ENCODE results near the gene ADGRL2.

ADGRL2 gene

DNA sequence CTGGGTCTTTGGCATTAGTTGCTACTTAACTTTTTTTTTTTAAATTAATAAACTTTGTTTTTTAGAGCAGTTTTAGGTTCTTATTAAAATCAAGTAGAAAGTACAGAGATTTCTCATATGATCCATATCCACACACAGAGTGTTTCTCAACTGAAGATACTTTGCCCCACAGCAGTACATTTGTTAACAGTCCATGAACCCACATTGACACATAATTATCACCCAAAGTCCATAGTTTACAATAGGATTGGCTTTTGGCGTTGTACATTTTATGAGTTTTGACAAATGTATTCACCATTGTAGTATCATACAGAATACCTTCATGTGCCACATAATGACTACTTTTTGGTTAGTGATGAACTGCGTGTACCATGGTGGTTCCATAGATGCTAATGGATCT, 106.8 kb downstream of the ADGRL2 start:
- DNase-seq (ENCODE audit: low read depth, low spot score) = no peak

DNA sequence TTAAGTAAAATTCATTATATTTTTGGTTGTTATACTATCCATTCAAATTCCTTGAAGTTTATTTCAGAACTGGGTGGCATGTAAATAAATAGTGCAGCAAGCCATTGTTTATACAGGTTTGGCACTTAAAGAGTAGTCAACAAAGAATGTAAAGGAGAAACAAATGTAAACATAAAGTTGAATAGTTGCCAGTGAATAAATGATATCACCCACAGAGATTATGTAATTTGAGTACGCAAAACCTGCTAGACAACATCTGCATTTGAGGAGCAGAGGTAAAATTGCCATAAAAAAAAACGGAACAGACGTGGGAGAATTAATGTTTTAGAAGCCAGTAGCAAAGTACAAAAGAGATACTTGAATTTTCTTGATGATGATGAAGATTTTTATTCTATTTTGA, 111.6 kb downstream of the ADGRL2 start:
- no peak for DNase-seq (ENCODE audit: low read depth, low spot score)

DNA sequence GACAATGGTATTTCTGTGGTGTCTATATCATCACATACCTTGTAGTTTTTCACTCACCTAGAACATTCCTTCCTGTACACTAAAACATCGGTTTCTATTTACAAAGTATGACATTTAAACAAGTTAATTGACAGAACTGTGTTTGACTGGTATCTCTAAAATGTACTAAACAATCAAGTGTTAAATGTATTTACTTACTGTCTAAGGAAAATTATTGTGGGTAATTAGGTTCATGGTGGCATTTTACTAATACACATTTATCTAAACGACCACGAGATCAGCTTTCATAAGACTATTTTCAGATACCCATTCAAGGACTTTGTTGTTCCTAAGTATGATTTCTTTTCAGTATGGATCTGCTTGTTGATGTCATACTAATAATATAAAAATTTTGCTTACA, 115.2 kb downstream of the ADGRL2 start:
- no peak for DNase-seq (ENCODE audit: low read depth, low spot score)

DNA sequence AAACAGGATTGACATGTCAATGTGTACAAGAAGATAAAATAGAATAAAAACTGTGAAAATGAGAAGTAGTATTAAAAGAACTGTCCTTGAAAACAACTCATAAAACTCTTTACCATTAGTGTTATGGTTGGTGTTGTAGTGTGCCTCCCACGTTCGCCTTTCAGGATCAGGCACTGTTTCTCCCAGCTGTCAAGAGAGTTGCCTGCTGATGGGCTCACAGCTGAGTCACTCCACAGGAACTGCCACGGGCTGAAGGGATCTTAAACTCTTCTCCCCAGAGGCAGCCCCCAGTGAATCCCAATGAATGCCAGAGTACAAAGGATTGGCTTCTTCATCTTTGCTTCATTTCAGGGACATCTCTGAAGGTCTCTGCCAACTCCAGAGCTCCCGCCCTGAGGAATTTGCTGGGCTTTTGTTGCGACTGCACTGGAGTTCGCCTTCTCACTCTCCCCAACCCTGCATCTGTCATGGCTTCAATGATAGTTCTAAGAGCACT, 119.6 kb downstream of the ADGRL2 start:
- no peak for DNase-seq (ENCODE audit: low read depth, low spot score)

DNA sequence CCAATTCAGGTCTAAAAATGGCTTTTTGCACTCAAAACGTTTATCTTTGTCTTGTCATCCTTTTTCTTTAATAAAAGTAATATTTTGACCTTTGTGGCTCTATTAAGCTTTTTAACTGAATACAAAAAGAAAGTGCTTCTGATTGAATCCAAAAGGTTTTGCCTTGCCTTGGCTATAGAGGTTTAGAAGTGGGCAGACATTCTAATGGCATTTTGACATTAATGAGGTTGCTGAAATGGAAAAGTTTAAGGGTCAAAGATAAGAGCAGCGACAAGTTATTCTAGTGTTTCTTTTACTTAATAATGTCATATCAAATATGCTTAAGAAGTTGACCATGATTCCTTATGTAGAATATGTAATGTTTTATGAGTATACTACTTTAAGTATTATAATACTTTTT, 120.2 kb downstream of the ADGRL2 start:
- no peak for DNase-seq (ENCODE audit: low read depth, low spot score)

DNA sequence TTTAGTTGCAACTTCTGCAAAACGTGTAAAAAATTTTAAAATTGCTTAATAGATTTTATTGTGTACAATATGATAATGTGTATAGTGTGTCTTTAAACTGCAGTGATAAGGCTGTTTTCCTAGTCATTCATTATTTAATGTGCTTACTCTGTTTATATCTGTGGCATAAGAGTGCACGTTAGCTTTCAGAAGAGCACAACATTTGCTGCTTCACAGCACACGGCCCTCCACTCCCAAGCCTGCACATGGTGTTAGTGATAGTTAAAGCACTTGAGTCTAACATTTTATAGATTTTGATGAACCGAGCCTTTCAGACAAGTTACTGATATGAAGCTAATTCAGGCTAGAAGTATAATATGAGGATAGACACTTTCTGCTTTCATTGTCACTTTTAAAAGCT, 120.6 kb downstream of the ADGRL2 start:
- no peak for DNase-seq (ENCODE audit: low read depth, low spot score)

DNA sequence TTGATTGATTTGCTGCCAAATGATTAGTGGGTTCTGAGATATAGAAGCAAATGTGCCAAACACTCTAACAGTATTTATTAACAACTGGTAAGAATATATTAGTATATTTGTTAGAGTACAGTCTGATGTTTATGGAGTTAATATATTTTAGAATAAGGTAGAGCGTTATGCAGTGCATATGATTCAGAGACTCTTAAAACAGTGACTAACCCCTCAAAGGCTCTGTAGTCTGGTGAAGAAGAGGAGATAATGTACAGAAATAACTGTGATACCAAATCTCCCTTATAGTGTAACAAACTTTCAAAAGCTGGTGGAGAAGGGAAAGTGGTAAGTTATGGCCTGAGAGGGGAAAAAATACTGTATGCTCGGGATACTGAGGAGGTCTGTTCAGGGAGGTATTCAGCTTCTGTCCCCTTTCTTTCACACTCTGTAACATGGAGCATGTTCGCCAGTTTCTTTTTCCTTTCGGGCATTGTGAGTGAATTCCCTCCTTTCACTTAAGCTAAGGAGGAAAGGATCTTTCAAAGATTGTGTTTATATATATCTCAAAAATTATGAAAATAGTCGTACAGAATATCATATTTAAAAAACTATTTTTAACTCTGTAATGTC, 121.2 kb downstream of the ADGRL2 start:
- no peak for DNase-seq (ENCODE audit: low read depth, low spot score)

DNA sequence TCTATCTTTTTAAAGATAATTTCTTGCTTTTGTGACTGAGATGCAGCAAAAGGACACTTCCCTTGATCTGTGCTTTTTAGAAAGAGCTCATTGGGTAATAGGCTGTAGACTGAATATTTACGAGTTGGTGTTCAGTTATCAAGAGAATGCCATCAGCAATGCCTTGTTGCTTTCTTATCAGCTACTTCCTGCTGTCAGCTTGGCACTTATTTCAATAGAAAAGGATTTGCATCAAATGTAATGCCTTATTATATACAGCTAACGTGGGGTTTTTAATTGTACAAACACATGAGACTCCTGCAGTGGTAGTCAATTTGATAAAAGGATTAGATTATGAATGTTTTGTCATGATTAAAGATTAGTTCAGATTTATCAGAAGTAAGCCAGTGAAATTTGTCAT, 122.2 kb downstream of the ADGRL2 start:
- DNase-seq (ENCODE audit: low read depth, low spot score) = no peak

DNA sequence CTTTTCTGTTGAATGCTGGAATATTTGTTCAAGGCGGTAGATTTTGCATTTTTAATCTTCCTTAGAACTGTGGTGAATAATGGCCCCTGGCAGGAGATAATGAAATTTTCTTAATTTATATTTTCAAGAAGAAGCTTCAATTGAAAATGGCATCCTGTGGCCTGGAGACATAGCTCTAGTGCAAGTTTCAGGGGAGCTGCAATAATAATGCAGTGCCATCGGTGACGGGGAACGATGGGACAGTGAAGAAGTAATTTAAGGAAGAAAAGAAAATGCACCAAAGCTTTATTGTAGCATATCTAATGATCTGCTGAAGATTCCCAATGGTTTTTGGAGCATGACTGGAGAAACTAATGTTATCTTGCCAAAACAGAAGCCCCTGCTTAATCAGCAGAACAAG, 128.4 kb downstream of the ADGRL2 start:
- no peak for DNase-seq (ENCODE audit: low read depth, low spot score)

DNA sequence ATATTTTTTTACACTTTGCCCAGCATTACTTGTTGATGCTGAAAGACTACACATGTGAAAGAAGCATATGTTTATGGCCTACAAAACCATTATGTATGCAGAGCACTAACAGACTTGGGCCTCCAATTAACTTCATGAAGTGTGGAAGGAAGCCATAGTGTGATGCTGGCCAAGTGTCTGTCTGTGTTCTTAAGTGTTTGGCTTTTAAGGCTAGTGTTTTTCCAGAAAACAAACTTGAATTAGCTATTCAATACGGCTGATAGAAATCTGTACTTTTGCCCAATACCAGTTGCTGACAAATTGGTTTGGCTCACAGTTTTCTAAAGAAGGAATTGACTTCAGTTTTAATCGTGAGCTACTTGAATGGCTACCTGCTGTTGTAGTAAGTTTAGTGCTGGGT, 136.1 kb downstream of the ADGRL2 start:
- no peak for DNase-seq (ENCODE audit: low read depth, low spot score)

DNA sequence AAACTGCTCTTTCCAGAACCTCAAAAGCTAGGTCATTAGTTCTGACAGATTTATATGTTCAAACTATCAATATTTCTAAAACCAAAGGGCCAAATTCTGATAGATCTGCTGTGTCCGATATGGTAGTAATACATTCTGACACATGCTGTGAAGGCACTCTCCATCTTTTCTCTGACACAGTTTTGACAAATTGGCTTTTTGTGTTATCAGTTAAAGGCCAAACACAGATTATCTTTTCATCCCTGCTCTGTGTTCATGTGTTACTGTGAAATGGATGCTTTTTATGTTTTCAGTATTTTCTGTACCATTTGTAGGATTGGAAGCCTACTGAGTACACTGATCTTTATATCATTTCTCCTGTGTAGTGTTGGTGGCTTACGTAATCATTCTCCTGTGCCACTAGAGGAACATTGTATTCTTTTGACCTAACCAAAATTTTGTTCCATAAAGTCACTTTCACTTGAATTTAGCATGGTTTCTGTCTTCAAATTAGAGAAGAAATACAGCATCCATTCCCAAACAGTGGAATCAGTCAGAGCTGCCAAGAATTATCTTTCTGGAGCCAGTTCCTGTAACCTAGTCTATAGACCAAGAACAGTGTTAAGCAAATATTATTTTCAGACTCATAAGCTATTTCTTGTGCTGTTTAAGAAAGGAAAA, 137.2 kb downstream of the ADGRL2 start:
- DNase-seq (ENCODE audit: low read depth, low spot score) = no peak

DNA sequence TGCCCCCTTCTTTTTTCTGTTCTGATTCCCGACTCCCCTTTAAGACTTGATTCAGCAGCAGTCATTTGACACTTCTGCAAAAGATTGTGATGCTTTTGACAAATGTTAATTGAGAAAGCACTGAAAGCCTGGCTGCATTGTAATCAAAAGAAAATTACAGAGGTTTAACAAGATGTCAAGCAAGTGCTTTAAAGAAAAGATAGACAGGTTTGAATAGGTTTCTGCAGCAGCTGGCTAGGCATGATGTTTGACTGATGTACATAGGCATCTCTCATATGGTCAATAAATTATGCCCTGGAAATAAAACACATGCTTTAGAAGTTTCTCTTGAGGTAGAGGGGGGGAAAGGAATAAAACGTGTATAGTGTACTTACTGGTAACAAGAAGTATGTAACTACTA, 147.8 kb downstream of the ADGRL2 start:
- DNase-seq (ENCODE audit: low read depth, low spot score) = no peak

DNA sequence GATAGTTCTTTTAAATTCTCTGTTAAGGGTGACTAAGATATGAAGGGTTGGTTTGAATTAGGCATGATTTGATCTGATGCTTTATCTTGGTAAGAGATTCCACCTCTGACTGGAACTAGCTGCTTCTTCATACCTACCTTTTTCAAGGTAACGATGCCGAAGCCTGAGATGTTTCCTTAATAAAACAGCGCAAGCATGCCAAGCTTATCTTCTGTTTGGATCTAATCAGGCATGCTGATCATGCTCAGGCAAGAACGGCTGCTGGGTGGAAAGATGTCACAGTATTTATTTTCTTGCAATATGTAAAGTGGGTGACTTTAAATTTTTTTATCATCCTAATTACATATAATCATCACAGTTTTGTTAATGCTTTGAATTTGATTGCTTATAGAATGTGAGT, 148.7 kb downstream of the ADGRL2 start:
- DNase-seq (ENCODE audit: low read depth, low spot score) = no peak

DNA sequence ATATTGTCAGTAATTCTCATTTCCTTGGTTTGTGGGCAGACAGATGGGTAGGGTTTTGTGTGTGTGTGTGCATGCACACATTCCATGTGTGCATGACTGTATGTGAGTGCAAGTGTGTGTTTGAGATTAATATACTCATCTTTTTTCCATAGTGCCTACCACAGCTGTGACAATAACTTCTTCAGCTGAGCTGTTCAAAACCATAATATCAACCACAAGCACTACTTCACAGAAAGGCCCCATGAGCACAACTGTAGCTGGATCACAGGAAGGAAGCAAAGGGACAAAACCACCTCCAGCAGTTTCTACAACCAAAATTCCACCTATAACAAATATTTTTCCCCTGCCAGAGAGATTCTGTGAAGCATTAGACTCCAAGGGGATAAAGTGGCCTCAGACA, 149.3 kb downstream of the ADGRL2 start:
- DNase-seq (ENCODE audit: low read depth, low spot score) = no peak

DNA sequence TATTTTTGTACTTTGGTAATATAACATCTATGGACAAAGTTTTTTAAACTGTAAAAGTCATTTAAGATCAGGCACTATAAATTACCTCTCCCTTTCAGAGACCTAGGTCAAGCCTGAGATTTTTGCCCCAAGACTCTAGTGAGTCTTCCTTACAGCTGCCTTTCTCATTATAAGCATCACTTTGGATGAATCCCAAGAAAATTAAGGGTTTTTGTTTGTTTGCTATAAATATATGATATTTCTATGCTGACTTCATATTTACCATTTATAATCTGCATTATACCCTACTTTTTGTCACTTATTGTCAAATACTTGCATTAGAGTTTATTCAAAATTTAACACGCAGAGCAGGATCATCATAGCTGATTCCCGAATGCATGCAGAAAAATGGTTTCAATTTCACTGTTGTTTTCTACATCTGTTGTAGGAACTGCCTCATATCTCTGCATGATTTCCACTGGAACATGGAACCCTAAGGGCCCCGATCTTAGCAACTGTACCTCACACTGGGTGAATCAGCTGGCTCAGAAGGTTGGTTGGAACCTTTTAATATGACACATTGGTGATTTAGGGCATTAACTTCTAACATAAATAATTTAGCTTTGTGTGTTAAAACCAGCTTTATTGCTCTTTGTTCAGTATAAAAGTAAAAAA, 150.0 kb downstream of the ADGRL2 start:
- no peak for DNase-seq (ENCODE audit: low read depth, low spot score)

DNA sequence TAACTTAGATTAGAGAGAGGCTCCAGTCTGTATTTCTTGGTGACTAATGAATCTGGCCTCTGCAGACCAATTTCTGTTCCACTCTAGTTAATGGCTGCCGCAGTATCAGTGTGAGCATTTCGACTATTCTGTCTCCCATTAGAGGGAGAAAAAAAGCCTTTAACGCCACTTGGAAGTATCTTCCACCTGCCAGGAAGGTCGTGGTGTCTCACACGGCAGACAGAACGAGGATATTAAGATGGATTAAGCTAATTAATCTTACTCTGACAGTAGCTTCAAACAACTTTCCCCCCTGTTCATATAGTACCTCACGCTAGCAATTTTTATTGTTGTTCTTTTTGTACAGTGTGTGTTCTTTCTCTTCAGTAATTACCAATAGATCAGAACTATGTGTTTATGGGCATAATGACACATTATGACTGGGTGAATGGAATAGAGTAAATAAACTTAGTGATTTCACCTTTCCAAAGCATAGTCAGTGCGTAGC, 153.8 kb downstream of the ADGRL2 start:
- DNase-seq (ENCODE audit: low read depth, low spot score) = no peak

DNA sequence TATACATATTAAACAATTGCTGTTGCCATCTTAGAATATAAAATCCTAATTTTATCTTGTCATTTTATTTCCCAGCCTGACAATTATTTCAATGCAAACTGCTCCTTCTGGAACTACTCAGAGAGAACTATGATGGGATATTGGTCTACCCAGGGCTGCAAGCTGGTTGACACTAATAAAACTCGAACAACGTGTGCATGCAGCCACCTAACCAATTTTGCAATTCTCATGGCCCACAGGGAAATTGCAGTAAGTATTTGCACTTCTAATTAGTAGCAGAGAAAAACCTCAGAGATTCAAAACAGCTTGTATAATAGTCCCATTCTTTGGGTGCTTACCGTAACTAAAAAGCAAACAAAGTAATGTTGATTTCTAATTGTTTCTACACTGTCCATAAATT, 167.2 kb downstream of the ADGRL2 start:
- DNase-seq (ENCODE audit: low read depth, low spot score) = no peak

DNA sequence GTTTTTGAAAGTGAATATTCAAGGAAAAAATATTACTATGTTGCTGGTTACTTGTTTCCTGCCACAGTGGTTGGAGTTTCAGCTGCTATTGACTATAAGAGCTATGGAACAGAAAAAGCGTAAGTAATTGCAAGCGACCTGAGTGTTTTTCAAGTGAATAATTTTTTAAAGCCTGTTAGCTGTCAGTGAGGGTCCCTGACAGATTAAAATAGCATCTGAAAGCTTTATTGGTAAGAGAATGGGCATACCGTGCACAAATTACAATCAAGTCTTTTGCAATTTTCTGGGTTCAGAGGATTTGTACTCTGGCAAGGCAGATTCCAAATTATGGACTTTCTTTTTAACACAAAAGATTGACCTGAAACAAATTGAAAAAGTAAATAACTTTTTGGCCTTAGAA, 169.7 kb downstream of the ADGRL2 start:
- DNase-seq (ENCODE audit: low read depth, low spot score) = no peak

DNA sequence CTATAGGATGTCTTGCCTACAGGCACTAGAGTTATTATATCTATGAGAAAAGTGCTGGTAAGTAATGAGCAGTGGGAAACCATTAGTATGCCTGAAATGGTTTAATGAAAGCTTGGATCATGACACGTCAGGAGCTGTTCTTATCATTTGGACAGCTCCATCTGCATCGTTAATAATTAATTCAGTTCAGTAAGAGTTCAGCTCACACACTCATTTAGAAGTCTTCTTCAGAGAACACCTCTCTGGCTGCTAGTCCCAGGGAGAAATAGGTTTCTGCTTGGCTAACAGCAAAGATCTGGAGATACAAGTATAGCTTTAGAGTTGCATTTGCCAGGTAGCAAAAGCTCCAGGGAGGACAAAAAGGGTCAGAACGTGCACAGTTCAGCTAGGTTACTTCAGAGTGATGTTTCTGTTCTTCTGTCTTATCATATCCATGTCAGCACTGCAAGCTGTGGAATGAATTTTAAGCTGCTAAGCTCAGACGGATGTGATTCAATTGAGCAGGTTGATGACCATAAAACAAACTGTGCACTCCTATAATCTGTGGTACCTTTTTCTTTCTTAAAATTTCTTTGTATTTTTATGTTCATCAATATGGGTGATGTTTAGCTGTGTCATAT, 173.6 kb downstream of the ADGRL2 start:
- no peak for DNase-seq (ENCODE audit: low read depth, low spot score)

DNA sequence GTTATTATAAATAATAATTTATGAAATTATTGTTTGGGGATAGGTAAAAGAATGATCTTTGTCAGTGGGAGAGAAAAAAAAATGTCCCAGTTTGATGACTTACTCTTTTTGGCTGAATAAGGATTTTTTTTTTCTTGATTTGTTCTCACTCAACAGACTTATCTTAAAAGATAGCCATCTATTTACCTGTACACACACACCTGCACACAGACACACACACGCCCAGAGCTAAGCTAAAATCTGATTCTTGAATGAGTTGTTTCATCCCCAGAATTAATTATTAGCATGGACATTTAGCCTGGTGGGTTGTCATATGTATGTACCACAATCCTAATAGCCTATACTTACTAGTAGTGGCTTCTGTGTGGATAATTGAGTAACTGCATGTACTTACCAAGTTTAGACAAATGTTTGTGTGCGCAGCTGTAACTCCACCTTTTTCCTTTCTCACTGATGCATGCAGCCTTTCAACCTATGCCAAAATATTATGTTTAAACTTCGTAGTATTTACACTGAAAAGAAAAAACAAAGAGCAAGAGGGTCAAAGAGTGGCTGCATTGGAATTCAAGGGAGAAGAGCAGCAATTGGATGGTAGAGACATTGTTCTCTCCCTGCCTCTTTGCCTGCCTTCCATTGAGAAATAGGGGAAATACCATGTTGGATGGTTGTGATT, 174.3 kb downstream of the ADGRL2 start:
- no peak for DNase-seq (ENCODE audit: low read depth, low spot score)

DNA sequence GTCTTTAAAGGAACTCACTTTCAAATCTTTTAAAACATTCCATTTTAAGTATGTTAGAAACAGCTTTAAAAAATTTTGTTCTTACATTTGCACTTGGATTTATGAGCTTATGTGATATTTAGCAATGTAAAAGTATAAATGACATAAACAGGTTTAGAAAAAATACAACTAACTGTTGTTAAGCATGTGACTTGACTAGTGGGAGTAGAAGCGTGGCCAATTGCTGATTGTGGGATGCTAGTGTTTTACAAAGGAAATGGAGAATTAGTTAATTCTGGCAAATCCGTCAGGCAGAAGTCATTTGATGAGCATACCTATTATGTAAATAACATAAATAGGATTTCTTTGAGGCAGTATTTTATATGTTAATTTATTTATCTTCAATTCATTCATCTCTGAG, 175.8 kb downstream of the ADGRL2 start:
- no peak for DNase-seq (ENCODE audit: low read depth, low spot score)

DNA sequence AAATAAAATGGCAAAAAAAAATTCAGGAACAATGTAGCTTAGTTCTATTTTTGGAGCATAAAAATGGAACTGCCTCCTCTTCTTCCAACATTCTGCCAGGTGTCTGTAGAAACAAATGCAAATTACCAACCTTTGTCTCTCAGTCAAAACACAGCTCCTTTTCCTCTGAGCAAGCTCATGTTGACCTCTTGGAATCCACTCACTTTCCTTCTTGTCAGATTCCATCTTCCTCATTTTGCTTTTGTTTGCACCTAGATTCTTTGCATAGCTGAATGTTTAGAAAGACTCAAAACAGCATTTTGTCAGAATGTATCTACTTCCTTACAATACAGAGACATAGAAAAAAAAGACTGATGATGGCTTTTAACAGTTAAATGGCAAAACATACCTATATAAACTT, 178.2 kb downstream of the ADGRL2 start:
- no peak for DNase-seq (ENCODE audit: low read depth, low spot score)
